HepG2 (cell line): ENCODE results near the gene MAGI1. TPM values are rescaled to one million over a fixed set of nuclear protein-coding genes. Genes with fewer than 3 reads are reported as not detected.

Source experiments
- EP300 ChIP-seq, 3 experiments: sonication (generic) in 1 of 3; formaldehyde crosslinking in 1 of 3; IDR thresholded peaks; 2 replicates each; pipeline versions ENCODE4 v1.5.1 to v1.6.1; 2011 to 2020; ENCODE audit warnings: low read depth in 2 of 3, low read length in 2 of 3, borderline replicate concordance in 1 of 3, improper control_type of control experiment in 1 of 3, mild to moderate bottlenecking in 1 of 3, missing genetic modification reagents in 1 of 3, moderate library complexity in 1 of 3
- GABPB1 ChIP-seq: IDR thresholded peaks from 2 replicates; pipeline ENCODE4 v1.6.1; 2016; ENCODE audit warnings: mild to moderate bottlenecking, missing genetic modification reagents, moderate library complexity, missing compliant biosample characterization
- GATA4 ChIP-seq: sonication (generic); IDR thresholded peaks from 2 replicates; pipeline ENCODE4 v1.6.1; 2016; ENCODE audit warnings: antibody characterized with exemption, low read depth, borderline replicate concordance
- HHEX ChIP-seq: IDR thresholded peaks from 2 replicates; pipeline ENCODE4 v1.6.1; 2016; ENCODE audit warnings: control low read depth
- HOXA5 ChIP-seq: sonication (generic); formaldehyde crosslinking; IDR thresholded peaks from 2 replicates; pipeline ENCODE4 v1.4.0; 2020; ENCODE audit warnings: missing genetic modification reagents
- MIXL1 ChIP-seq: IDR thresholded peaks from 2 replicates; pipeline ENCODE4 v1.6.1; 2016
- NBN ChIP-seq: fragments of 450-650 bp; conservative IDR thresholded peaks from 2 replicates; pipeline ENCODE4 v1.6.1; 2017
- PHF5A ChIP-seq: IDR thresholded peaks from one replicate; pipeline ENCODE4 v1.6.1; 2018; ENCODE audit warnings: low read depth, missing genetic modification reagents; ENCODE audit not compliant: unreplicated experiment
- RXRA ChIP-seq: sonication (generic); formaldehyde crosslinking; IDR thresholded peaks from 2 replicates; pipeline ENCODE4 v1.5.1; 2020; ENCODE audit warnings: missing genetic modification reagents
- ZFP1 ChIP-seq: IDR thresholded peaks from 2 replicates; pipeline ENCODE4 v1.6.1; 2016
- ZNF224 ChIP-seq: sonication (generic); formaldehyde crosslinking; IDR thresholded peaks from 2 replicates; pipeline ENCODE4 v1.5.0; 2020; ENCODE audit warnings: mild to moderate bottlenecking, missing genetic modification reagents
- ZNF333 ChIP-seq: sonication (generic); formaldehyde crosslinking; IDR thresholded peaks from 2 replicates; pipeline ENCODE4 v1.4.0; 2020; ENCODE audit warnings: mild to moderate bottlenecking, missing genetic modification reagents, borderline replicate concordance
- ZNF451 ChIP-seq: sonication (generic); formaldehyde crosslinking; IDR thresholded peaks from 2 replicates; pipeline ENCODE4 v1.5.0; 2020; ENCODE audit warnings: mild to moderate bottlenecking, missing genetic modification reagents
- ZNF567 ChIP-seq: sonication (generic); formaldehyde crosslinking; IDR thresholded peaks from 2 replicates; pipeline ENCODE4 v1.8.1; 2023; ENCODE audit warnings: mild to moderate bottlenecking, missing genetic modification reagents, borderline replicate concordance
- ZNF670 ChIP-seq: sonication (generic); formaldehyde crosslinking; IDR thresholded peaks from 2 replicates; pipeline ENCODE4 v1.8.0; 2022; ENCODE audit warnings: mild to moderate bottlenecking, missing genetic modification reagents, borderline replicate concordance
- ZNF768 ChIP-seq: sonication (generic); formaldehyde crosslinking; IDR thresholded peaks from 2 replicates; pipeline ENCODE4 v1.4.0; 2020; ENCODE audit warnings: missing genetic modification reagents
- ZNF772 ChIP-seq: sonication (generic); formaldehyde crosslinking; IDR thresholded peaks from 2 replicates; pipeline ENCODE4 v1.5.0; 2020; ENCODE audit warnings: mild to moderate bottlenecking, missing genetic modification reagents
- polyA plus RNA-seq, 8 experiments: library from polyadenylated mRNA; depleted of rRNA in 3 of 8; stranded (reverse) in 7 of 8; unstranded in 1 of 8; fragments of >200 nt; fragmentation: Illumina TruSeq in 4 of 8; extraction: Trizol in 4 of 8; gene quantifications; 2 replicates each; pipeline versions ENCODE4 v1.2.1 to v1.2.3, GENCODE V29; 2011 to 2016; ENCODE audit warnings: low read depth in 4 of 8, missing spikeins in 1 of 8, mixed read lengths in 1 of 8; ENCODE audit not compliant: insufficient read depth in 1 of 8
- total RNA-seq, 5 experiments: library from RNA; depleted of rRNA; stranded (reverse); fragments of >200 nt; fragmentation: Illumina TruSeq; extraction: Trizol; gene quantifications; 2 replicates each; pipeline ENCODE4 v1.2.3, GENCODE V29; 2016; ENCODE audit warnings: low read depth in 1 of 5
- TF ChIP-seq, protein P1 (sequence below): sonication (generic); formaldehyde crosslinking; IDR thresholded peaks from 2 replicates; pipeline ENCODE4 v1.9.0; 2021; ENCODE audit warnings: missing genetic modification reagents, borderline replicate concordance
- TF ChIP-seq, protein P2 (sequence below): IDR thresholded peaks from 2 replicates; pipeline ENCODE4 v1.6.1; 2018; ENCODE audit warnings: missing genetic modification reagents
- TF ChIP-seq, protein P3 (sequence below): sonication (generic); formaldehyde crosslinking; IDR thresholded peaks from 2 replicates; pipeline ENCODE4 v1.8.1; 2023; ENCODE audit warnings: mild to moderate bottlenecking, missing genetic modification reagents
- TF ChIP-seq, protein P4 (sequence below): sonication (generic); formaldehyde crosslinking; IDR thresholded peaks from 2 replicates; pipeline ENCODE4 v1.9.0; 2022; ENCODE audit warnings: low read depth, missing genetic modification reagents

The MAGI1 gene
- total and polyA plus RNA-seq, 2 of the 13 experiments (the other 11 are each of a cell fraction or from before 2014, with no cell fraction given): 22.2 to 26.0 TPM

DNA sequence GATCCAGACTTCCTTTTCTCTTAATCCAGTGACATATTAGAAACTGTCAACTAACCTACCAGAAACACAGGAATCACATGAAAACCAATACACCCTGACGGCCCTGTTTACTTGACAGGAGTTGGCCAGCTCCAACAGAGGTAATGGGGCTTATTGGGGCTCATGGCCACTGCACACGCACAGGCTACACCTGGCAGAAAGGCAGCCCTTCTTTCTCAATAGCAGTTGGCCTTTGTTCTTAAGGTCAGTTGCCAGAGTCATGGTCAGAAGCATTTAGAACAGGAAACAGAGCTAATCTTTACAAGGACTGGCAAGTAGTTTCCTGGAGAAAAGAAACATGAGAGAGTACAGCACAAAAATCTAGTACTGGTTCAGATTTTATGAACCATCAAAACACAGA lies 181.8 kb downstream of the MAGI1 start (continued):
- TF ChIP-seq, protein P1, sequence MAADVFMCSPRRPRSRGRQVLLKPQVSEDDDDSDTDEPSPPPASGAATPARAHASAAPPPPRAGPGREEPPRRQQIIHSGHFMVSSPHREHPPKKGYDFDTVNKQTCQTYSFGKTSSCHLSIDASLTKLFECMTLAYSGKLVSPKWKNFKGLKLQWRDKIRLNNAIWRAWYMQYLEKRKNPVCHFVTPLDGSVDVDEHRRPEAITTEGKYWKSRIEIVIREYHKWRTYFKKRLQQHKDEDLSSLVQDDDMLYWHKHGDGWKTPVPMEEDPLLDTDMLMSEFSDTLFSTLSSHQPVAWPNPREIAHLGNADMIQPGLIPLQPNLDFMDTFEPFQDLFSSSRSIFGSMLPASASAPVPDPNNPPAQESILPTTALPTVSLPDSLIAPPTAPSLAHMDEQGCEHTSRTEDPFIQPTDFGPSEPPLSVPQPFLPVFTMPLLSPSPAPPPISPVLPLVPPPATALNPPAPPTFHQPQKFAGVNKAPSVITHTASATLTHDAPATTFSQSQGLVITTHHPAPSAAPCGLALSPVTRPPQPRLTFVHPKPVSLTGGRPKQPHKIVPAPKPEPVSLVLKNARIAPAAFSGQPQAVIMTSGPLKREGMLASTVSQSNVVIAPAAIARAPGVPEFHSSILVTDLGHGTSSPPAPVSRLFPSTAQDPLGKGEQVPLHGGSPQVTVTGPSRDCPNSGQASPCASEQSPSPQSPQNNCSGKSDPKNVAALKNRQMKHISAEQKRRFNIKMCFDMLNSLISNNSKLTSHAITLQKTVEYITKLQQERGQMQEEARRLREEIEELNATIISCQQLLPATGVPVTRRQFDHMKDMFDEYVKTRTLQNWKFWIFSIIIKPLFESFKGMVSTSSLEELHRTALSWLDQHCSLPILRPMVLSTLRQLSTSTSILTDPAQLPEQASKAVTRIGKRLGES (CRISPR knock-in tag): no peak
- 0 out of 2 replicates have a peak, but pooled peaks have one; percentile 60 for TF ChIP-seq MIXL1 (CRISPR knock-in tag)
- TF ChIP-seq ZFP1 (CRISPR knock-in tag): no peak
- TF ChIP-seq, protein P2, sequence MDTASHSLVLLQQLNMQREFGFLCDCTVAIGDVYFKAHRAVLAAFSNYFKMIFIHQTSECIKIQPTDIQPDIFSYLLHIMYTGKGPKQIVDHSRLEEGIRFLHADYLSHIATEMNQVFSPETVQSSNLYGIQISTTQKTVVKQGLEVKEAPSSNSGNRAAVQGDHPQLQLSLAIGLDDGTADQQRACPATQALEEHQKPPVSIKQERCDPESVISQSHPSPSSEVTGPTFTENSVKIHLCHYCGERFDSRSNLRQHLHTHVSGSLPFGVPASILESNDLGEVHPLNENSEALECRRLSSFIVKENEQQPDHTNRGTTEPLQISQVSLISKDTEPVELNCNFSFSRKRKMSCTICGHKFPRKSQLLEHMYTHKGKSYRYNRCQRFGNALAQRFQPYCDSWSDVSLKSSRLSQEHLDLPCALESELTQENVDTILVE (CRISPR knock-in tag): no peak
- no peak for TF ChIP-seq ZNF567
- no peak for TF ChIP-seq ZNF768
- TF ChIP-seq, protein P3, sequence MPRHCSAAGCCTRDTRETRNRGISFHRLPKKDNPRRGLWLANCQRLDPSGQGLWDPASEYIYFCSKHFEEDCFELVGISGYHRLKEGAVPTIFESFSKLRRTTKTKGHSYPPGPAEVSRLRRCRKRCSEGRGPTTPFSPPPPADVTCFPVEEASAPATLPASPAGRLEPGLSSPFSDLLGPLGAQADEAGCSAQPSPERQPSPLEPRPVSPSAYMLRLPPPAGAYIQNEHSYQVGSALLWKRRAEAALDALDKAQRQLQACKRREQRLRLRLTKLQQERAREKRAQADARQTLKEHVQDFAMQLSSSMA (CRISPR knock-in tag): no peak
- no peak for TF ChIP-seq ZNF224
- no peak for TF ChIP-seq PHF5A (CRISPR knock-in tag)
- TF ChIP-seq ZNF670 (CRISPR knock-in tag): no peak
- peak; percentile 34; the same call in 1 of the 2 replicates for TF ChIP-seq RXRA (CRISPR knock-in tag)
- TF ChIP-seq, protein P4, sequence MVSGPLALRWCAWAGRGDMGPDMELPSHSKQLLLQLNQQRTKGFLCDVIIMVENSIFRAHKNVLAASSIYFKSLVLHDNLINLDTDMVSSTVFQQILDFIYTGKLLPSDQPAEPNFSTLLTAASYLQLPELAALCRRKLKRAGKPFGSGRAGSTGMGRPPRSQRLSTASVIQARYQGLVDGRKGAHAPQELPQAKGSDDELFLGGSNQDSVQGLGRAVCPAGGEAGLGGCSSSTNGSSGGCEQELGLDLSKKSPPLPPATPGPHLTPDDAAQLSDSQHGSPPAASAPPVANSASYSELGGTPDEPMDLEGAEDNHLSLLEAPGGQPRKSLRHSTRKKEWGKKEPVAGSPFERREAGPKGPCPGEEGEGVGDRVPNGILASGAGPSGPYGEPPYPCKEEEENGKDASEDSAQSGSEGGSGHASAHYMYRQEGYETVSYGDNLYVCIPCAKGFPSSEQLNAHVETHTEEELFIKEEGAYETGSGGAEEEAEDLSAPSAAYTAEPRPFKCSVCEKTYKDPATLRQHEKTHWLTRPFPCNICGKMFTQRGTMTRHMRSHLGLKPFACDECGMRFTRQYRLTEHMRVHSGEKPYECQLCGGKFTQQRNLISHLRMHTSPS (CRISPR knock-in tag): no peak
- TF ChIP-seq EP300 (IDR thresholded peaks at IDR 0.05; ENCODE audit: low read depth in 2 of 2, low read length in 2 of 2): peak in 1 of 2 experiments; percentile 40; a peak in 1 of 4 replicates
- TF ChIP-seq EP300 (CRISPR knock-in tag; IDR thresholded peaks at IDR 0.05; ENCODE audit: borderline replicate concordance): no peak
- TF ChIP-seq HOXA5: no peak
- TF ChIP-seq ZNF451 (CRISPR knock-in tag): no peak
- TF ChIP-seq HHEX (CRISPR knock-in tag): no peak
- no peak for TF ChIP-seq ZNF333
- no peak for TF ChIP-seq GABPB1
- no peak for TF ChIP-seq GATA4
- TF ChIP-seq NBN: no peak
- no peak for TF ChIP-seq ZNF772
